HG03521 (cell line): Measurements from ENCODE around the gene KCTD4.
"Not testable (repeated sequence)": the region's sequence is repeated elsewhere in the genome, so short reads cannot be mapped to it uniquely, and the experiment has no call there.

Experiments used
- ATAC-seq: cut with Tn5 transposase; IDR thresholded peaks from one replicate; pipeline ENCODE4 v1.9.1; 2021; ENCODE audit warnings: mild to moderate bottlenecking, moderate library complexity; ENCODE audit not compliant: unreplicated experiment

KCTD4 gene

DNA sequence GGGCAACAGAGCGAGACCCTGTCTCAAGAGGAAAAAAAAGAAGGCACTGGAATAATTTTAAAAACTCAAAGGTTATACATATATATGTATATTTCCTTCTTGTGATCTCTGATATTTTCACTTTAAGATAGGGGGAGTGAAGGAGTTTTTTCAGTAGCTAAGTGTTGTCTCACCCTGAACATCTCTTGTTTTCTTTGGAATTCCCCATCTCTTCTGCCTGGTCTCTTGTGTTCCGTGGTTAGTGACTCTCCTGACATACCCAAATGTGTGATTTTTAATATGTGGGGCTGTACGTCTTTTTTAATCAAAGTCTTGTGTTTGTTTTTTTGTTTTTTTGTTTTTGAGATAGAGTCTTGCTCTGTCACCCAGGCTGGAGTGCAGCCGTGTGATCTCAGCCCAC is 15.3 kb upstream of the KCTD4 start:
- ATAC-seq, result no peak

- no peak for ATAC-seq
These were observed 14.7 kb upstream of the KCTD4 start for GRCh38 chr13:45215392-45216077.

GRCh38 chr13:45209229-45209628 is 8.4 kb upstream of the KCTD4 start:
- no peak for ATAC-seq

DNA sequence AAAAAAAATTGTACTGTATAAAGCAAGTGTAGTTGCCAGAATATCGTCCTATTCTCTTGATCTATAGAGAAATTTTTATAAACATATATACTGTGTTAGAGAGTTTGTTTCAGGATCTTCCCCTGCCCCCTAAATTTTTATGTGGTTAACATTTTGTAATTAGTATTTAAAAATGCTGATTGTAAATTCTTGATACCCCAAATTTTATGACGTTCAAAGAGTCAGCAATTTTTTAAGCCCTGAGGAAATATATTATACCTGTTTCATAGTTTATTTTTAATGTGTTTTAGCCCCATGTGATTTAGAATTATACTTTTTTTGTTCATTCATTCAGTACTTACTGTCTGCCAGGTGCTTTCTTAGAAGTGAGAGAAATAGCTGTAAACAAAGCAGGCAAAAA is 7.3 kb upstream of the KCTD4 start:
- no peak for ATAC-seq

DNA sequence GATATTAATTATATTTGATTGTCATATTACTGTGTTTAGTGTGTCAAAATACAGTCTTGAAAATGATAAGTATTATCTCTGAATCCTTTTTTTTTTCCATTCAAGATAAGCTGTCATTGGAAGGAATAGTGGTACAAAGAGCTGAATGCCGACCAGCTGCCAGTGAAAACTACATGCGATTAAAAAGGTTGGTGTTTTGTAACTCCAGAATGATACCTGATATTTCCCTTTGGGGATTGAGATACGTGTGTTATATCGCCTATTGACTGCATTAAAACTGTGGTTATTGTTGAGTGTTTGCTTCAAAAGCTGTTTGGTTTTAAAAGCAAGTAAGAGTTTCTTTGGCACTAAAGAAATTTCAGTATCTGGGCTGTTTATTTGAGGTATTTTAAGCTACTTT is 6.5 kb upstream of the KCTD4 start:
- no peak for ATAC-seq

DNA sequence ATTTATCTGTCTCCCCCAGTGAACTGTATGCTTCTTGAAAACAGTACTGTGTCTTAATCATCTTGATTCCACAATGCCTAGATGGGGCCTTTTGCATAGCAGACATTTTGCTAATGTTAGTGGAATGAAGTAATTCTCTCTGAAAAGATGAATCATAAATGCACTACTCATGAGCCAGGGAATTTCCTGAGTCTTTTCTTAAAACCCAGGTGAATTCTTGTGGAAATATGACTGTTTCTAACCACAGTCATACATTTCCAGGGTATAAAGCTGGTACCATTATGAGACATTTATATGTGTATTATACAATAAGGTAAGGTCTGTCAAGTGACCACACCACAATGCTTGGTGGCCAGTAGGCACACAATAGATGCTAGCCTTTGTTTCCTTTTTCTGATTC is 5.5 kb upstream of the KCTD4 start:
- no peak for ATAC-seq

- no peak for ATAC-seq
These were observed 4.3 kb upstream of the KCTD4 start for GRCh38 chr13:45205124-45205523.

- no peak for ATAC-seq
These were observed 1.1 kb downstream of the KCTD4 start for GRCh38 chr13:45199711-45200110.

- ATAC-seq, result no peak
These were observed 1.9 kb downstream of the KCTD4 start for GRCh38 chr13:45198924-45199323.

DNA sequence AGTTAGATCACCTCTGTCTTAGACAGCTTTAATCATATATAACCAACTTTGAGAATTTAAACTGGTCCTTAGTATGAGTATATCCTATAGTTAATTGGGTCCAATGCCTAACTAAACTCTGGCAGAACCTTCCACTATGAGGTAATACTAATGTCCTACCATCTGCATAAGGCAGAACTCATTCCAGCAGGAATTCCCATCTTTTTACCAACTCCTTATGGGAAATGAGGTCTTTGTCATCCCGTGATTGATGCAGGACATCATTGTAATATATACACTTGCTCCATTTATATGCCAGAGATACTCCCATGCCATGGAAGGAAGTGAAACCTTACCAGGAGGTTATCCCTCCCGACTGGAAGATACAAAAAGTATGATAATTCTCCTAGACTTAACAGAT is 2.8 kb downstream of the KCTD4 start:
- no peak for ATAC-seq

DNA sequence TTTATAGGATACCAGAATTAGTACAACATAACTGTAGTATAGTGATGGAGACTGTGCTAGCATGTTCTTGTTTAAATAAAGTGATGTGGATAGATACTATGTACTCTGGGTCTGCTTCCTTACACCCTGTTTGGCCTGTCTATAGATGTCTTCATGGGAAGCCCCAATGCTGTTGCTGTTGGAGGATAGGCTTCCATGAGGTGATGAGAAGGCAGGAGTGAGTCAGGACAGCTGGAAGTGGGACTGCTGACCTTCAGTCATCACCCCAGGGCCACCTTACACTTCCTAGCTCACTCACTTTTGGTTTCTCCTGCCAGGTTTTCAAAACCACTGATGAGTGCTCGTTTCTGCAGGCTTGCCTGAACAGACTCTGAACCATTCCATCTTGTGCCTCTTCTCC is 4.2 kb downstream of the KCTD4 start:
- ATAC-seq, result no peak

DNA sequence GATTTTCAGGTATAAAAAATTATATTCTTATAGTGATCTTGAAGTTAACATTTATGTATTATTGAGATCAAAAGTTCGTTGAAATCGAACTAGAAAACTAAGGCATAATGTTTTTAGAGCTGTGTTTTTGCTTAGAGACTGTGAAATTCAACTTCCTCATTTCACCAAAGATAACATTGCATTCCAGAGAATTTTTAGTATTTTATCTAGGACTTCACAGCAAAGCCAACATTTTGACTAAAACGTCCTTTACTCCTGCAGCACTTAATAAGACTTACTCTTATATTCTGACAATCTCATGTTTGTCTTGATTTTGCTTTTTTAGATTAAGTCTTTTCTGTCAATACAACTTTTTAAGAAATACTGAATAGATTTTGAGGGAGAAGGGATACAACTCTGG is 4.7 kb downstream of the KCTD4 start:
- no peak for ATAC-seq

DNA sequence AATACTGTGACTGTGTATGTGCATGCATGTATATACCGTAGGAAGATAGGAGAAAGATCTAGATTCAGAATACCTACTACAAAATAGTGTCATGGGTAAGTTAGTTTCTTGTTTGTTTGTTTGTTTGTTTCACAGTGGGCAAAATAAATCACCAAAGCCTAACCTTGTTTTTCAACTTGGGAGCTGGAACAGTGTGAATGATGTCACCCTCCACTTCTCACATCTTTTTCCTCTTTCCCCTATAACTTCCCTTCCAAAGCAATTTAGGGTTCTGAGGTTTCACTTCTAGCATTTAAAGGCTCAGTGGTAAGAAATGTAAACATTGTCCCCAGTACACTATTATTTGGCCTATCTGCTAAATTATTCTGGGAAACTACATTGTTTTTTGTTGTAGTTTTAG is 5.4 kb downstream of the KCTD4 start:
- no peak for ATAC-seq

- no peak for ATAC-seq
These were observed 6.5 kb downstream of the KCTD4 start for GRCh38 chr13:45194081-45194939.

- no peak for ATAC-seq
These were observed 9.0 kb downstream of the KCTD4 start for GRCh38 chr13:45191874-45192273.

DNA sequence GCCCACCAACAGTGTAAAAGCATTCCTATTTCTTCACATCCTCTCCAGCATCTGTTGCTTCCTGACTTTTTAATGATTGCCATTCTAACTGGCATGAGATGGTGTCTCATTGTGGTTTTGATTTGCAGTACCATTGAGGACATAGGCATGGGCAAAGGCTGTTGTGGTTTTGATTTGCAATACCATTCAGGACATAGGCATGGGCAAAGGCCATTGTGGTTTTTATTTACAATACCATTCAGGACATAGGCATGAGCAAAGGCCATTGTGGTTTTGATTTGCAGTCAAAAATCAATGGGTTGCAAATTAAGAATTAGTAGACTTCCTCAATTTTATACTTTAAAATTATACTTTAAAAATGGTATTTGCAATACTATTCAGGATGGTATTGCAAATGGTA is 11.3 kb downstream of the KCTD4 start:
- not testable (repeated sequence) for ATAC-seq

DNA sequence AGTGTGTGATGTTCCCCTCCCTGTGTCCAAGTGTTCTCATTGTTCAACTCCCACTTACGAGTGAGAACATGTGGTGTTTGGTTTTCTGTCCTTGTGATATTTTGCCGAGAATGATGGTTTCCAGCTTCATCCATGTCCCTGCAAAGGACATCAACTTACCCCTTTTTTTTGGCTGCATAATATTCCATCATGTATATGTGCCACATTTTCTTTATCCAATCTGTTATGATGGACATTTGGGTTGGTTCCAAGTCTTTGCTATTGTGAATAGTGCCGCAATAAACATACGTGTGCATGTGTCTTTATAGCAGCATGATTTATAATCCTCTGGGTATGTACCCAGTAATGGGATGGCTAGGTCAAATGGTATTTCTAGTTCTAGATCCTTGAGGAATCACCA is 11.8 kb downstream of the KCTD4 start:
- ATAC-seq, result not testable (repeated sequence)

- ATAC-seq, result no peak
These were observed 15.6 kb downstream of the KCTD4 start for GRCh38 chr13:45185286-45185685.

GRCh38 chr13:45184693-45185092 is 16.2 kb downstream of the KCTD4 start:
- no peak for ATAC-seq

DNA sequence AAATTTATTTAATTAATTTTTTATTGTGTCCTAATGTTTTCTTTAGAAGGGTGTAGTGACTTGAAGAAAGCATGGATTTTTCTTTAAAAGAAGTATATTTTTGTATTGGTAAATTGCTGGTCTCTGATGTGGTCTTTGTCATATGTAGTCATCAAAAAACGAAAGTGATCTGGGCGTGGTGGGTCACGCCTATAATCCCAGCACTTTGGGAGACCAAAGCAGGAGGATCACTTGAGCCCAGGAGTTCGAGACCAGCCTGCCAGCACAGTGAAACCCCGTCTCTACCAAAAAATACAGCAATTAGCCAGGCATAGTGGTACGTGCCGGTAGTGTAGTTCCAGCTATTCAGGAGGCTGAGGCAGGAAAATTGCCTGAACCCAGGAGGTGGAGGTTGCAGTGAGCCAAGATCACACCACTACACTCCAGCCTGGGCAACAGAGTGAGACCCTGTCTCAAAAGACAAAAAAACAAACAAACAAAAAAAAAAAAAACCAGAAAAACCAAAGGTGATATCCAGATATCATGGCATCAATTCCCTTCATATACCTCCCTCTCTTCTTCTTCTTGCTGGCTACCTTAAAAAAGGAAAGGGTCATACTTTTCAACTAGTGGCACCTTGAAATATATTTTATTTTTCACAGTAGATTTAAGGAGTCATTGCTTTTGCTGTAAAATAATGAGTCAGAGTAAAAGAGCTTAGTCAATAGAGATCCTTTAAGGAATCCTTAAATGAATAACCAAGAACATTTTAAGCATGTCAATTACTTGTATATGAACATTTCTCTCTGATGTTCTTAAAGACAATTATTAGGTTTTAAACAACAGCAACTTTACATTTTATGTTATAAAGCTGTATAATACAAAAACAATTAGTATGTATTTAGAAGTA is 19.9 kb downstream of the KCTD4 start:
- ATAC-seq, result no peak

GRCh38 chr13:45180303-45180702 is 20.5 kb downstream of the KCTD4 start:
- ATAC-seq, result no peak
